Measurements from ENCODE around the gene IFNLR1. TPM values are rescaled to one million over a fixed set of nuclear protein-coding genes. Genes with fewer than 3 reads are reported as not detected.
A peak's percentile ranks its signal among the peaks of the same experiment; 100 is the strongest.

The IFNLR1 gene
- total RNA-seq, 1 donor from 2014 or later, result 0.49 TPM

DNA sequence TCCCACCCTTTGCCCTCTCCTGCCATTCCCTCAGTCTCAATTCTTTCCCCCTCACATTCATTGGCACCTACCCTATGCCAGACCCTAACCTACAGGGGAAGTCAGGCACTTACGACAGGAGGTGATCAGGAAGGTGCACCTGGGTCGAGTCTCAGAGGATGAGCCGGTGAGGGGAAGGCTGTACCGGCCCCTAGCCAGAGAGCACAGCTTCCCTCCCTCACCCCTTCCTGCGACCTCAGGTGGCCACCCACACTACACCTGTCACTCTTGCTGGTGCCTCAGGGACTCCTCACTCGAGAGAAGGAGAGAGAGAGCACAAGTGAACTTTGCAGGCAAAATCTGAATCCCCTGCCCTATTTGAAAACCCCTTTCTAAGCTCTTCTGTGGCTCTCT, 73.5 kb downstream of the IFNLR1 start:
- DNase-seq (ENCODE audit: low spot score) (no peak), ATAC-seq (no peak)
- intact Hi-C loops (cut with DNase I), result no loop called here

DNA sequence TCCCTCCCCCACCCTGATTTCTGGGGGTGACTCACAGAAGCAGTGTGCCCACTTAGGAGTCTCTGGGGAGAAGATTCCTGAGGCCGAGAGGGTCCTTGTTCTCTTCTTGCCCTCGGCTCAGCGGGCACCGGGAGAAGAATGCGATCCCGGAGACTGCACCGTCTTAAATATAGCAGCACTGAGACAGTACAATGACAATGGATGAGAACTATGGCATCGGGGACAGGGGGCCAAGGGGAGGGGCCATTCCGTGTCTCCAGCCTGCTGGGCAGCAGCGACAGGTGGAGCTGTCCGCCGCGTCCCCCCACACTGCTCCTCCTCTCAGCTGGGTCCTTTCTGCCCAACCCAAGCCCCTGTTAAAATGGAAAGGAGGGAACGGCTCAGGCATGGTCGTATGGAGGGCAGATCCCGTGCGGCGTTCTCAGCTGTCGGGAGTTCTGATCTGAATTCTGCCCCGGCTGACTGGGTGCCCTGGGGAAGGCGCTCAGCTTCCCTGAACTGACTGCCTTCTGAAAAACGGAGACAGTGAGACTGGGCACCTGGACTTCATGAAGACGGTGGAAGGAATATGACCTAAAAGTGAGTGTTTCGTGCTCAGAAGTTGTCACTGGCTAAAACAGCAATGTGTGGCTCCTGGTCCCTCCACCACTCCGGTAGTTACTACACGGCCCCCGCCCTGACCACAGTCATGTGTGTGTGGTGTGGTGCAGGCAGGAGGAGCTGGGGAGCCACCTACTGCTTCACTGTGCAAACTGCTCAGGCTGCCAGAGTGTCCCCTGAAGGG, 74.9 kb downstream of the IFNLR1 start, which contains the start of gene MYOM3:
MYOM3 (minus strand) TSS at position 140 of the 784 bp plus-strand sequence. CDS start 3,499 bp downstream, outside the sequence.
- peak; percentile 77 for DNase-seq (ENCODE audit: low spot score)
- intact Hi-C loops (cut with DNase I), result no loop called here

DNA sequence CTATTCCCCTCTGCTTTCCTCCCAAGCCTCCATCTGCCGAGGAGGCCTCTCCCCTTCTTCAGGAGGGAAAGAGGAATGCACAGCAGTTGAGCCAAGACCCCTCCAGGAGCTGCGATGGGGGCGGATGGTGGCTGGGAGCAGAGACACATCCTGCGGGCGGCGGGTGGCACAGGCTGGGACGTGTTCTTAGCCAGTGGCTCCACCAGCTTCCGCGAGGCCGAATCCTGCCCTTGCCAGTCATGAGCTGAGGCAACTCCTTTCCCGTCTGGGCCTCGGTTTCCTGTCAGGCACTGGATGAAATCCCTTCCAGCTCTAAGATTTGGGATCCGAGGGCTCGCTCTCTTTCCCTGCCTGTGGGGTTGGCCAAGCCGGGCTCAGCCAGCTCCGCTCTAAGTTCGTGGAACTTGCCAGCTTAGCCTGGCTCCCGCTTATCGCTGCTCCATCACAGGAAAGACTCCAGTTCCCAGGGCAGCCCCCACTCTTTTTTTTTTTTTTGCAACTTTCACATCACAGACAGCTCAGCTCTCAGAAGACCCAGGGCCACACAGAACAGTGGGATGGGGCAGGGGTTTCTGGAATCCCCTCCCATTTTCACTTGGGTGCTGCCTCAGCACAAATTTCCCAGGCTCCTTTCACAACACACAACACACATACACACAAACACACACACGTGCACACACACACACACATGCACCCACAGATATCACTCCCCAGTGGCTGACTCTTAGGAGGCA, 75.7 kb downstream of the IFNLR1 start:
- ATAC-seq, result no peak
- intact Hi-C loops (cut with DNase I), result no loop called here
- DNase-seq (ENCODE audit: low spot score), result no peak

More for the DNA sequence above, 74.9 kb downstream of the IFNLR1 start, which contains the start of gene MYOM3:
- ATAC-seq, result peak; percentile 93

DNA sequence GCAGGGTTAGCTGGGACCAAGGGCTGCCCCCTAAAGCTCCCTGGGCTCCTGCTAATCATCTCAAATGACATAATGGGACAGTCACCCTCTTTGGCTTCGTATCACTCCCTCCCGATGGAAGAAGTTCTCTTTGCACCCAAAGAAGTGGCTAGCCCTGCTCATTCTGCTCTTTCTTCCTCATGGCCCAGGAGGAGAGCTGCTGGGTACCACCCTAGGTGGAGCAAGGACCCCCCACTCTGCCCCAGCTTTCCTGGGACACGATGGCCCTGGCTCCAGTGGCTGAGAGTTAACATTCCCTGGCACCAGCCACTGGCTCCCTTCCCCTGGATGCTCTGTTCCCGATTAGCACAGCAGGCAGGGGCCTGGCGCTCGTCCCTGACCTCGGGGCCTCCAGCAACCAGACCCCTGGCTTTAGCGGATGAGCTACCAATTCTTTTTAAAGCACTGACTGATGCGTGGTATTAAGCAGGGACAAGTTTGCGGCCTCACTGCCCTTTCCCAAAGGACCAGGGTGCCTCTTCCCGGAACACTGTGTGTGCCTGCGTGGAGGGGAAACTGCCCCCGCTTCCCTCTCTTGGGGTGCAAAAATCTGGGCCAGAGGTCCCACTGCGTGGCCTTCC, 76.3 kb downstream of the IFNLR1 start:
- ATAC-seq (no peak), DNase-seq (ENCODE audit: low spot score) (no peak)
- intact Hi-C loops (cut with DNase I), result no loop called here

DNA sequence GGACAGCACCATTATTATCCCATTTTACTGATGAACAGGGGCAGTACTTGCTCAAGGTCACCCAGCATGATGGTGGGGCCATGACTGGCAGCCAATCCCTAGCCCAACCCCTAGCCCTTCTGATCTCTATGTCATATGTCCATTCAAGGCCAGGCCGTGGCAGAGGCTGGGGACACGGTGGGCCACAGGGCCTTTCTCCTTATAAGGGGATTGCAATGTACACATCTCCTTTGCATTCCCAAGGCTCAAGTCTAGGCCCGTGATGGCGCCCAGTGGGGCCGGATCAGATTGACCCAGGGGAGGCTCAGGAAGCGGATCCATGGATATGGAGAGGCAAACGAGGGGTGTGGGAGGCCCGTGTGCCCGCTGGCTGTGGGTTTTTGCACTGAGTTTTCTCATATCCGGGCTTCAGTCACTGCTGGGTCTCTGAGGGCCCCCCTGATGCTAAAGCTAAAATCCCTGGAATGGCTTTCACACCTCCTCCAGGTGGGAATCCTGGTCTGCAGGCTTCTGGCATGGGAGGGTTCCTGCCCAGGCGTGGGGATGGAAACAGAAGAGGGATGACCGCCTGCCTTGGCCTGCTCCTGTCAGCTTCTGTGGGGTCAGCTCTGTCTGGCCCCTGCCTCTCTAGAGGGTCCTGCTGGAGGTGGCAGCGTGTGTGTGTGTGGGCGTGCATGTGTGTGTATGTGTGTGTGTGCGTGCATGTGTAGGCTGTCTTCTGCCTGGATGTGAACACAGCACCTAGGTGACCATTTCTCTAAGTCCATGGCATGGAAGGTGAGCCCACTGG, 77.2 kb downstream of the IFNLR1 start:
- DNase-seq (ENCODE audit: low spot score), result no peak
- no peak for ATAC-seq
- intact Hi-C loops (cut with DNase I), result no loop called here

DNA sequence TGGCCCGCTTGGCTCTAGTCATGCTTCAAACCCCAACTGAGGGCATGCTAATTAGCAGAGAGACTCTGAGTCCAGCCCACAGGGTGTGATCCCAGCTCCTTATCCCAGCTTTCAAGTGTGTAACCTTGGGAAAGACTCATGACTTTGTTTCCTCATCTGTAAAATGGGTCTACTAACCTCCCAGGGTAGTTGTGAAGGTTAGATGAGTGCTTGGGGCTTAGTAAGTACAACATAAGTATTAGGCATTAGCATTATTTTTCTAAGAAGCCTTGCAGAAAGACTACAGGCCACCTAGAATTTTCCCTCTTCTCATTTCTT, 78.0 kb downstream of the IFNLR1 start:
- DNase-seq (ENCODE audit: low spot score) (no peak), ATAC-seq (no peak)
- intact Hi-C loops (cut with DNase I), result no loop called here

DNA sequence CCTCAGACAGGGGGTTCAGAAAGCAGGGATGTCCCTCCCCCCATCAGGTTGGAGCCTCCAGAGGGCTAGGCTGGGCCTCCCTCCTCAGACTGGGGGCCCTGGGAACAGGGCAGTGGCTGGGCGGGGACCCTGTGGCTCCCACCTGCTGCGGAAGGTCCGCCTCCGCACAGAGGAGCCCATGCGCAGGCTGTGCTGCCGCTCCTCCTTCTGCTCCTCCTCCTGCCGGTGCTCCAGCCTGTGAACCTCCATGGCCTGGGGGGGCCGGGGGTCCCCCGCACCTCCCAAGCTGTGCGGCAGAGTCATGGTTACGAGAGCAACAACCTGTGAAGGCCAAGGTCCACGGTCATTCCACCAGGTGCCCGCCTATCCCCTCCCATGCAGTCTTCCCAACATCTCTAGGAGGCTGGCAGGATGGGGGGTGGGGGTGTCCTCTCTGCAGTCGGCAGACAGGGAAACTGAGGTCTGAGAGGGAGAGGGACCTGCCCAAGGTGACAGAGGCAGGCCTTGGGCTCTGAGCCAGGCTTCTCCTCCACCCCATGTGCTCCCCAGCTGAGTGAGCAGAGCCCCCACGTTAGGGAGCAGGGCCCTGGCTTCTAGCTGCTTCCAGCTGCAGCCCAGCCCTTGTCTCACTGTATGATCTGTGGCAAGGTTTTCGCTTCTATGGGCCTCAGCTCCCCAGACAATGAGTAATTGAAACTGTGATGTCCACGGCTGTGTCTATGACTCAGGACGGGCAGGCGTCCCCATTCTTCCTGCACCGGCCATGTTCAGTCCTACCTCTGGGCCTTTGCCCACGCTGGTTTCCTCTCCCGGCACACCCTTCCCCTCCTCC, 78.5 kb downstream of the IFNLR1 start:
- intact Hi-C loops (cut with DNase I), result no loop called here
- ATAC-seq (no peak), DNase-seq (ENCODE audit: low spot score) (no peak)

DNA sequence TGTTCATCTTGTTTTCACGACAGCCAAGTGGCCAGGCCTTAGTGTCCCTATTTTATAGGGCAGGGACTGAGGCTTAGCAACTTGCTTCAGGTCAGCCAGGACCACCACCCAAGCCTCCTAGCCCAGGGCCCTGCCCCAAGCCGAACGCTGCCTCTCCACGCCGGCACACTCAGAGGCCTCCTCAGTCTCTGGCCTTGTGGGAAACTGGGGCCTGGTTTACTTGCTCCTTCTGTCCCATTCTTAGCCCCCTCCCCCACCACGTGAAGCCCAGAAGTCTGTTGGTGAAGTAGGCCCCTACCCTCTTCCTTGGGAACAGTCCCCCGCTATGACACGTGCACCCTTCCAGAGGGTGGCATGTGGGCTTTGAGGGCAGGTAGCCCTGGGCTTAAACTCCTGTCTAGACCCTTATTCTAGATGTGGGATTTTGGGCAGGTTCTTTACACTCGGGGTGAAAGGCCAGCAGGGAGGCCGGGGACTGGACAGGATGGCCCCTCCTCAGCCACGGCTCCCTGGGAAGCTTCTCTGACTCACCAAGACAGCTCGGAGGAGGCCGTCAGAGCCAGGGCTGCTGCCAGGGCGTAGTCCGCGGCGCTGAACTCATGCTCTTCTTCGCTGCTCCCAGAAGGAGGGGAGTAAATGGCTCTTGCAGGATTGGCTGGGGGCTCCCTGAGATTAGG, 79.5 kb downstream of the IFNLR1 start:
- intact Hi-C loops (cut with DNase I), result no loop called here
- ATAC-seq, result no peak
- no peak for DNase-seq (ENCODE audit: low spot score)

DNA sequence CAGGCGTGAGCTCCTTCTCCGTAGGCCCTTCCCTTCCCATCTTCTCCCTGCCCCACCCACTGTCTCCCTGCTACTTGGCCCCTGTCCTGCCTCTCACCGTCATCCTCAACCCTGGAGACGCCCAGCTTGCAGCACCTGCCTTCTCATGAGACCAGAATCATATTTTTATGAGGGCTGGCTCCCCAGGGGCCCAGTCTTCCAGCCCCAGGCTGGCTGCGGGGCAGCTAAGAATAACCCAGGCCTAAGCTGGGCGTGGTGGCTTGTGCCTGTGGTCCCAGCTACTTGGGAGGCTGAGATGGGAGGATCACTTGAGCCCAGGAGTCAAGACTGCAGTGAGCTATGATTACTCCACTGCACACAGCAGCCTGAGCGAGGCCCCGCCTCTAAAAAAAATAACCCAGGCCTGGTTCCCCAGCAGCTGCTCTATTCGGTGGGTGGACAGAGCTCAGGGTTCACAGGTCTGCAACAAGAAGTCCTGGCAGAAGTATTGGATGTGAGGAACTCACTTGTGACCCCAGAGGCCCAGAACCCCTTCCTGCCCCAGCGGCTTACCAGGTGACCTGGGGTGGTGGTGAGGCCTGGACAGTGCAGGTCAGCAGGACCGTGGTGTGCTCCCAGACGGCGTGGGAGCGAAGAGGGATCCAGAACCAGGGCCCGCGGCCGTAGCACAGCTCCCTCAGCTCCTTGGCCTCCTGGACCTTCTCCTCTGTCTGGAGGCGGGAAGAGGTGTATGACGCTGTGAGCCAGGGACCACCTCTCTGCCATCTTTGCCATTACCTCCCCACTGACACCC, 81.5 kb downstream of the IFNLR1 start:
- ATAC-seq (no peak), DNase-seq (ENCODE audit: low spot score) (no peak)
- intact Hi-C loops (cut with DNase I), result no loop called here

DNA sequence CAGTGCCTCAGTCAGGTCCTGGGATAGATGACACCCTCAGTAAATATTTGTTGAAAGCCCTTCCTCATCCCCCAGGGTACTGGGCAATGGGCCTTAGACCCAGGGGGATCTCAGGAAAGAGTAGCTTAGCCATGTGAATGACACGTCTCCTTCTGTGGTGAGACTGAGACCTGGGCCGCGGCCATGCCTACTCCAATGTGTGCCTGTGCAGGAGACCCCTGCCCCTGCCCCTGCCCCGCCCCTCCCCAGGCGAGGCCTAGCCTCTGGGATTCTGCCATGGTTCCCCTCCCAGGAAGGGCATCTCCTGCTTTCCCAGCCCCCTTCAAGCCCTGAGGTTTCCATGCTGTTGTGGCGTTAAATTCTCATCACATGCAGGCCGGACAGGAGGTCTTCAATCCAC, 82.2 kb downstream of the IFNLR1 start:
- no peak for DNase-seq (ENCODE audit: low spot score)
- intact Hi-C loops (cut with DNase I), result no loop called here
- ATAC-seq, result no peak

Other genes starting within 250 kb of the IFNLR1 start
- gene PNRC2, start 227.5 kb downstream of the IFNLR1 start, total RNA-seq, result 84.2 TPM
- 92.1 TPM for gene SRSF10, start 207.0 kb downstream of the IFNLR1 start, total RNA-seq
- 0.62 TPM for gene MYOM3, start 75.2 kb downstream of the IFNLR1 start, total RNA-seq
- not detected for gene IL22RA1, start 44.1 kb downstream of the IFNLR1 start, total RNA-seq
- gene GRHL3, start 132.1 kb upstream of the IFNLR1 start, total RNA-seq, result not detected
- gene STPG1, start 226.5 kb upstream of the IFNLR1 start, total RNA-seq, result 6.2 TPM
- 23.7 TPM for gene NIPAL3, start 228.5 kb upstream of the IFNLR1 start, total RNA-seq